ENCODE results near the gene GALNT7. TPM values are rescaled to one million over a fixed set of nuclear protein-coding genes. Genes with fewer than 3 reads are reported as not detected.

GALNT7 gene
- total RNA-seq, 1 donor from 2014 or later: 4.6 TPM

DNA sequence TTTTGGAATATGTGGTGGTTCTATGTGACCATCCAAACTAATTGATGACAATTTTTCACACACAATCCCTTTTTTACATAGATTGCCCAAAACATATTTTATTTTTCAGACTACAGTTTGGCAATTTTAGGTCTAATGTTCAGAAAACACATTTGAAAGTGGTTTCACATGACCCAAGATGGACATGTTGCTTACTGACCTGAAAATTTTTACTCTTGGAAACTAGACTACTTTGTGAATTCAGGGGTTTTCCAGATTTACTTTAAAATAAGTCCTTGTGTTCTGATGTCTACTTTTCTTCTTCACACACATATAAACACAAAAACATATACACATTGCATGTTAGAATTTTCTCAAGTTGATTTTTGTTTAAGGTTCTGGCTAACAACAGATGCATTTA, 86.0 kb downstream of the GALNT7 start:
- ATAC-seq: no peak
- no peak for DNase-seq
- intact Hi-C loops (cut with micrococcal nuclease): loop anchor here (5.0 kb wide), 2 partner anchors 227 to 242 kb away; no protein-coding TSS in a partner anchor

DNA sequence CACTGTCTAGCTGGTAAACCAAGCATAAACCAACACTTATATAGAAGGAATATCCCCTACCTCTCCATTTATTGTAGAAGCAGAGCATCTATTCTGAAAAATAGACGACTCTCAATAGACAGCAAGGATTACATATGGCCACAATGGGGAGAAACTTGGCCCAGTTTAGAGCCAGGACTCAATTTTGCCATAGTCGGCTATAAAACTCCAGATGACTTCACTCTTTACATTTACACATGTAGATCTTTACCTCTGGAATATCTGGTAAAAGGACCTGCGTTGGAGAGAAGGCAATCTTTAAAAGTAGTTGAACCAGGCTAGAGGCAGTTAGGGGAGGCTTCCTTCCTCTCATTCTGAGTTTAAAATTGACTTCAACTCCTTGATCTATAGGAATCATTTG, 88.2 kb downstream of the GALNT7 start:
- DNase-seq (no peak), ATAC-seq (no peak)
- intact Hi-C loops (cut with micrococcal nuclease): loop anchor here (5.0 kb wide), 2 partner anchors 230 to 245 kb away; no protein-coding TSS in a partner anchor

DNA sequence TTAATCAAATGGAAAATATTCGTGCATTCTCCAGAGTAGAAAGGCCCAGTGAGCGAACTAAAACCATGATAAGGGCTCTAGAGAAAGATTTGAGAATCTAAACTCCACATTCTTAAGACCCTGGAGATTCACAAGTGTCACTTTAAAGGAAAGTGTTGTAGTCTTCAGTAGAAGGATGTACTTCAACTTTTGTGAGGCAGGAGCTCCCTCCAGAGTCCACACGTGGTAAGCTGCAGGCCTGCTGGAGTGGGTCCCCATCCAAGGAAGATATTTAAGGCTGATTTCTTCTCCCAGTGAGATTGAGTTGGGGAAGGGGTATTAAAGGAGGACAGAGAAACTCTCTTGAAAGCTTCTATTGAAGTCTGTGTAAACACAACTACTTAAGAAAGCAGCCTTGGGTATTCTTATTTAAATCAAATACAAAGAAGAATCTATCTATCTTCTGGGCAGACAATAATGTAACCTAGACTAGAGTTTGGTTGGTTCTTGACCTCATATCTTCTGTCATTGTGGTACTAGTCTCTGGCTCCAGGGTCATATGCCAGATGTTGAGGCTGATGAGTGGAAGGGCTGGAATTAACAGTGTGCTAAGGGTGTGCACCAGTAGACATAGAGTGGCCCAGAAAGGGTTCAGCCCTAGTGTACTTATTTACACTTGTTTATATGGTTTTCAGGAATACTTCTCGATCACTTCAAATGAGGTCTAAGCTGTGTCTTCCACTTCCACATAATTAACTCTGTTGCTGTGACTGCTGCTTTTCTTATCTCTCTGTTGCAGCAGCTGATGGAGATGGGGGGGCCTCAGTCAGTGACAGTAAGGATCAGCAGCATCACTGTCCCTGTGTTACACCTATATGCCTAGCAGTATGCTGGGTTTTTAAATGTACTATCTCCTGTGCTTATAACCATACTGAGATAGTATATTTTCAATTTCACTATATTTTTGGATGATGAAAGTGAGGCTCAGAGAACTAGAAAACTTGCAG, 89.4 kb downstream of the GALNT7 start:
- intact Hi-C loops (cut with micrococcal nuclease): loop anchor here (5.0 kb wide), 2 partner anchors 231 to 246 kb away; no protein-coding TSS in a partner anchor
- ATAC-seq: peak; percentile 92
- DNase-seq: peak; percentile 62

DNA sequence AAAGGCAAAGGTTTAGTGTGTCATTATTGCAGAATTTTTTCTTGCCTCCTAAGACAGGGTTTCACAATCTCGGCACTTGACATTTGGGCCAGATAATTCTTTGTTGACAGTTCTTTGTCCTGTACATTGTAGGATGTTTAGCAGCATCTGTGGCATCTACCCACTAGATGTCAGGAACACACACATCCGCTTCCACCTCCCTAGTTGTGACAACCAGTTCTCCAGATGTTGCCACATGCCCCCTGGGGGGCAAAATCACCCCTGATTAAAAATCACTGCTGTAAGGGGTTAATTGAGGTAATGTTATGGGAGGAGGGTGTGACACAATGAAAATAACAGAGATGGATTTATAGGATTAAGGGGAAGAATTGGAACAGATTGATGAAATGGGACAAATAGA, 90.3 kb downstream of the GALNT7 start:
- intact Hi-C loops (cut with micrococcal nuclease): loop anchor here (5.0 kb wide), 2 partner anchors 232 to 247 kb away; no protein-coding TSS in a partner anchor
- no peak for ATAC-seq

DNA sequence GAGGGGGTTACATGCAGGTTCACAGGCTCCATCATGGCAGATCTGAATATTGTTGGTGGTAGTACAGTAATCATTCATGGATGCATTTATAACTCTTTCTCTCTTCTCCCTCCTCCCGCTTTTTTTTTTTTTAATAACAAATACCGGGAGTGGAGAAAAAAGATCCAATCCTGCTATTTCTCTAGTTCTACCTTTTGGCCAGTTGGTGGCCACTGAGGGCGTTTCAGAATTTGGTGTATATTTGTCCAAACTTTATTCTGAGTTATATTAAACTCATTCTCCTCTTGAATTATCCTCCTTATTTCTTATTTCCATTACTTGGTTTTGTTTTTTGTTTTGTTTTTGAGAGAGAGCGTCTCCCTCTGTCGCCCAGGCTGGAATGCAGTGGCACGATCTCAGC, 90.7 kb downstream of the GALNT7 start:
- intact Hi-C loops (cut with micrococcal nuclease): loop anchor here (5.0 kb wide), 2 partner anchors 232 to 247 kb away; no protein-coding TSS in a partner anchor
- ATAC-seq: no peak
- no peak for DNase-seq

More for the DNA sequence above, 90.3 kb downstream of the GALNT7 start:
- DNase-seq: no peak

DNA sequence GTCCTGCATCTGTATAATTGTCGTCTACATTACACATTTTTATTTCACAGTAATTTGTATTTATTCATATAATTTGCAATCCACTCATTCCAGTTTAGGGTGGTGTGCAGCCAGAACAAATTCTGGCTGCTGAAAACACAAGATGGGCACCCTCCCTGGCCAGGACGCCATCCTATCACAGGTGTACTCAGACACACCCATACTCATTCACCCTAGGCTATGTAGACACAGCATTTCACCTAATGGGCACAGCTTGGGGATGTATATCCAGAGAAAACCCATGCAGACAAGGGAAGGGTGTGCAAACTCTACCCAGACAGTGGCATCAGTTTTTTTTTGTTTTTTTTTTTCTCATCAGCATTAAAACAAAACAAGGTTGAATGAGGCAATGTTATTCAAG, 92.4 kb downstream of the GALNT7 start:
- no peak for DNase-seq
- no peak for ATAC-seq
- intact Hi-C loops (cut with micrococcal nuclease): no loop called here

DNA sequence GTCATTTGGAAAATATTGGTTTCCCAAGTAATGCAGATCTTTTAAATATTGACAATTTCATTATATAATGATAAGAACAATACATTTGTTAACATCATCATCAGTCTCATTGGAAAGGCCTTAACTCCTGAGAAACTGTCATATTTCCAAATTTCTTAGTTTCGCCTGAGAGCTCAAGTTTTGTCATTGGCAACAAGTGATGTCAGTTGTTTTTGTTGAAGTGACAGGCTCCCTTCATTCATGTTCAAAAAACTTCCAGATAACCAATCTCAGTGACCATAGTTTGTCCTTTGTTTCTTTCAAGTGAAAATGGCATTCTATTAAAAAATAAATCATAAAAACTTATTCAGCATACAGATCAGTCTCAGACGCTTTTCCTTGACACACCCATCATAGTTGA, 93.8 kb downstream of the GALNT7 start:
- DNase-seq (no peak), ATAC-seq (no peak)
- intact Hi-C loops (cut with micrococcal nuclease): no loop called here

DNA sequence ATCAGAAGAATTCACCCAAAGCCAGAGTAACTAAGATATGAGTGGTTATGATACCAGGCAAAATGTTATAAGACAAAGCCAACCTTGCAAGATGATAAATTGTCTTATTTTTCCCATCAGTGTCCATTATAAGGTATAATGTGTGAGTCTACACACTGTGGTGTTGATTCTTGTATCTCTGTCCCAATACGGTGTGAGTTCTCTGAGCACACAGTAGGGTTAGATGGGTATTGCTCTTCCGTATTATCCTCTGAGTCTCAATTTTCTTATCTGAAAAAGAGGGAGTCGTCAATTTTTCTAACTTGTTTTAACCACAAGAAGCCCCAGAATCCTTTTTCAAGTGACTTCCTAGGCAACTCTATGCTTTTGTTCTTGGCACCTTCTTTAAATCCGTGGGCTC, 95.6 kb downstream of the GALNT7 start:
- intact Hi-C loops (cut with micrococcal nuclease): no loop called here
- ATAC-seq (peak; percentile 27), DNase-seq (no peak)

DNA sequence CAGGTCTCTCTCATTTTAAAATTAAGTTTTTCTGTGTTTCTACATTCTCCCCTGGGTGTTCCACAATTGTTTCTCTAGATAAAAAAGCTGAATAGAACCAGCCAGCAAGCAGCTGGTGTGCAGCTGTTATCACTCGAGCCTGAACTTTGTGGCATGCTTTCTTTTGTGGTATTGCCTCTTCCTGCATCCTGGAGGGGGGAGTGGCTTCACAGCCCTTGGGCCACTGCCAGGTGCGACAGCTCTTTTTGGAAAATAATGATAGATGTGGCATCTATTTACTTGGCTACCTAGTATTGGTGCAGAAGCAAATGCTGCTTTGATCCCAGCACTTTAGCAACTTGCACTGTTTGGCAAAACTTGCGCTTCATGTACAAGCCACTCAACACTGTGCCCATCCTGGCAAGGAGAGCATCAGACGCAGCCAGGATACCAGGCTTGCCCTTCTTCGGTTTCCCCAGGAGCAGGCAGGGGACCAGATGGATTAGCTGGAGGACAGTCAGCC, 96.1 kb downstream of the GALNT7 start:
- peak; percentile 76 for DNase-seq
- intact Hi-C loops (cut with micrococcal nuclease): no loop called here
- ATAC-seq: peak; percentile 93

DNA sequence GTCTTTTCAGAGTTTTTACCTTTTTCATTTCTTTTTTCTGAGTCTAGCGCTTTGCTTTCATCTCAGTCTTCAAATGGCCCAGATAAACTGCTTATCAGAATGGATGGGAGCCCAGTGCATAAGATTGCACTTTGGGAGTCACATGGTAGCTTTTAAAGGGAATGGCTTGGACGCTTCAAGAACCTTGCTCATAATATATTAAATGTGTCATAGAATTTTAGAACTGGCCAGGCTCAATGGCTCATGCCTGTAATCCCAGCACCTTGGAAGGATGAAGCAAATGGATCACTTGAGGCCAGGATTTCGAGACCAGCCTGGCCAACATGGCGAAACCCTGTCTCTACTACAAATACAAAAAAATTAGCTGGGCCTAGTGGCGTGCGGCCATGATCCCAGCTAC, 97.1 kb downstream of the GALNT7 start:
- DNase-seq (no peak), ATAC-seq (no peak)
- intact Hi-C loops (cut with micrococcal nuclease): no loop called here

DNA sequence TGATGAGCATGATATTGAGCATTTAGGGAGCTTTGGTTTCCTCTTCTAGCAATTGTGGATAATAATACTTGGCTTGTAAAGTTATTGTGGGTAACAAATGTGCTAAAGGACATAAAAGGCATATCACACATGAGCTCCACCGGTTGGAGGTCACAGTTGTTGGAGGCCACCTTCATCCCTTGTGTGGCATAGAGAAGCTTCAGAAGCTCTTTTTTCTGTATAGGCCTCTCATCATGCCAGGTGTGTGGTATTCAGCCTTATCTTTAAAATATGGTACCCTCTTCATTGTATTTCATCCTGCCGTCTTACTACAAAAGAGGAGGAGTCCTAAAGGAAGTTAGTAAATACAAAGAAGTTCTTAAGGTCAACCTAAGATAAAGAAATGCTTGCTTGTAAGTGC, 99.1 kb downstream of the GALNT7 start:
- intact Hi-C loops (cut with micrococcal nuclease): no loop called here
- DNase-seq: no peak

DNA sequence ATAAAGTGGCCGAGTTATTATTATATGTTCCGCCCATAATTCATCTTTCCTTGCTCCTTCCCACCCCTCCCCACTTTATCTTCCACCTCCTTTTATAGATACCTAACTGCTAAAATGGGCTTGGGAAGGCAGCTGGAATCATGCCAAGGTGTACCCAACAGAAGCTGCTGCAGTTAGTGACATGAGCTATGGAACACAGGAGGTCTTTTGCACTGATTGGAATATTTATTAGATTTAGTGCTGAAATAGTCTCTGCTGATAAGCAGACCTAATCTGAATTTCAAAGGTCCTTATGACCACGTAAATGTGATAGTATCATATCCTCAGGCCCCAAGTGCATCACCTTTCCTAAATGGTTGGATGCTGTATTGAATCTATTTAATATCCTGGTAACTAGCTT, 100.7 kb downstream of the GALNT7 start:
- ATAC-seq (no peak), DNase-seq (no peak)
- intact Hi-C loops (cut with micrococcal nuclease): no loop called here

More for the DNA sequence above, 99.1 kb downstream of the GALNT7 start:
- ATAC-seq: no peak

DNA sequence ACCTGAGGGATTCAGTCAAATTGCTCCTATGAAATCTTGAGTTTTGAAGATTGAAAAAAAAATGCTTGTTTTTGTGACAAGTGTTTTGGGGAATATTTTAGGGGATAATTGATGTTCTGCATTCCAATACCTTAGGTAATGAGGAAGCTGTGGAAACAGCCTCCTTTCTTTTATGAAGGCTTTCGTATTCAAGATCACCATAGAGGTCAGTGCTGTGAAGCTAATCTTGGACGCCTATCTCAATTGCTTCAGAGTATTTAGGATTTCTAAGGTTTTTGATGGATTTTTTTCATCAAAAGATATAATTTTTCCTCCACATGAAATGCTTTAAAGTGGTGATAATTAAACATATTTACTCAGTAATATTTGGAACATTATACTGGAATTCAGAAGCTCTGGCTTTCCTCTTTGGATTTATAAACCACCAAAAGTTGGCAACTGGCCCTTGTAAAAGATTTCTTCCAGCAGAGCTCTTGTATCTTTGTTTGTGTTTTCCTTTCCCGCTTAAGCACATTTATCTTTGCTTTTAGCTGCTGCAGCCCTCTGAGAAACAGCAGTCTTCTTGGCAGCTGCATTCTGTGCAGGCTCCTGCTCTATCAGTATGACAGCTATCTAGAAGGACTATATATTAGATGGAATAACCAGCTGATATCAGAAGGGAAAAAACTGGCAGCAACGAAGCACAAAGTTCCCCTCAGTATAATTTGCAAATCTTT, 101.9 kb downstream of the GALNT7 start:
- intact Hi-C loops (cut with micrococcal nuclease): no loop called here
- ATAC-seq: peak; percentile 78

DNA sequence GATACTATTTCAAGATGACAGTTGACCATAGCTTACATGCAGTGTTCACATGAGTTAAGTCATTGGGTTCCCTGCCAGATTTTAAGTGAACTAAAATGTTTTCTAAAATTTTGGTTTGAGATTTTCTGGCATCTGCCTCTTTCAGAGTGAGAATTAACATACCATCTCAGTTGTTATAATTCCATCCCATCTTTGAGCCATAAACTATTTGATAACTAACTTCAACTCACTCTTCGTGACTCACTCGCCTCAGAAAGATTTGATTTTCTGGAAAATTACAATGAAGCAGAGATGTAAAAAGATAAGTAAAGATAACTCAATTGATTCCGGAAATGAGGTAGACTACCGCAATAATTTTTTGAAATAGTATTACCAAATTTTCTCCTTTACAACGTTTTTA, 103.7 kb downstream of the GALNT7 start:
- DNase-seq (no peak), ATAC-seq (no peak)
- intact Hi-C loops (cut with micrococcal nuclease): no loop called here

More for the DNA sequence above, 101.9 kb downstream of the GALNT7 start:
- DNase-seq: no peak

DNA sequence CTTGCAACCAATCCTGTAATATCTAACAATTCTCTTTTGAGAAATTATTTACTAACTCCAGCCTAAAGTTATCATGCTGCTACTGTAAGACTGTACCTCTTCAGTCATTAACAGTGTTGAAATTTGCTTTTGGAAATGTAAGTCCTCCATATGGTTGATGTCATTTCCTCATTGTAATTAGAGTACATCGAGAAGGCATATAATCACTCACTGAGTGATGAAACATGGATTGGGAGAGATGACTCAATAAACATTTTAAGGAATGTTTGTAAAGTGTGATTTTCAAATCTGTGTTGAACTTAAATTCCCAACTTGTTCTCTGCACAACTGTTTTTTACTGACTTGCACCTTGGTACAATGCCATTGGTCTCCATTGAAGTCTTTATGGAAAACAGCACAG, 104.4 kb downstream of the GALNT7 start:
- intact Hi-C loops (cut with micrococcal nuclease): no loop called here
- no peak for DNase-seq
- no peak for ATAC-seq

DNA sequence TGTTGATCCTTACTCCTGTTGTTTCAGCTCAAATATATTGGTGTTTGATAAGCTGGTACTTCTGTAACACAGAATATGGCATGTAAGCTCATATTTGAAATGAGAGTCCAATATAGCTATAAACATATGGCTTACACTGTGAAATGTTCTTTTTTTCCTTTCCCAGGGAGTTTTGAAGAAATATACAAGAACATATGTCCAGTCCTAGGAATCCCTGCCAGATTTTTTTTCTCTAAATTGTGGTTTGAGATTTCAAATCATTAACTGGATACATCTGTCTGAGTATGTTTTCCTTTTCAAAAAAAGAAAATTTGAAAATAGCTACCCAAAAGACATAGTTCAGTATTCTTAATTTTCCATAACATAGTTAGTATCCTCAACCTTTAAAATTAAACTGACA, 105.3 kb downstream of the GALNT7 start:
- ATAC-seq: no peak
- intact Hi-C loops (cut with micrococcal nuclease): no loop called here

DNA sequence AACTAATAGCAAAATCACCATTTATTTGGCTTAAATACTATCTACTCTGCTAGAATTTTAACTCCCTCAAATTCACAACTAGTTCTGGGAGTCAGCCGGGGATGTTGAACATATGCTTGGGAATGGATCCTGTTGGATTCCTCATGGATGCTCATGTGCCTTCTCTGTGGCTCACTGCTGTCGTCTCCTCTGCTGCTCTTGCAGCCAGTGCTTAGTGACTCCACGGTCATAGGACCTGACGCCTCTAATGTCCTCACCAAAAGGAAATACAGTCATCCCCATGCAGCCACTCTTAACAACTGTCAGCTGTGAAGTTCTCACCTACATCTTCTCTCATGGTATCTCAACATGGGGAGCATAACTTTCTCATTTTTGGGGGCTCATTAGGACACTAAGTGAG, 106.1 kb downstream of the GALNT7 start:
- intact Hi-C loops (cut with micrococcal nuclease): no loop called here
- ATAC-seq: no peak

More for the DNA sequence above, 105.3 kb downstream of the GALNT7 start:
- no peak for DNase-seq

DNA sequence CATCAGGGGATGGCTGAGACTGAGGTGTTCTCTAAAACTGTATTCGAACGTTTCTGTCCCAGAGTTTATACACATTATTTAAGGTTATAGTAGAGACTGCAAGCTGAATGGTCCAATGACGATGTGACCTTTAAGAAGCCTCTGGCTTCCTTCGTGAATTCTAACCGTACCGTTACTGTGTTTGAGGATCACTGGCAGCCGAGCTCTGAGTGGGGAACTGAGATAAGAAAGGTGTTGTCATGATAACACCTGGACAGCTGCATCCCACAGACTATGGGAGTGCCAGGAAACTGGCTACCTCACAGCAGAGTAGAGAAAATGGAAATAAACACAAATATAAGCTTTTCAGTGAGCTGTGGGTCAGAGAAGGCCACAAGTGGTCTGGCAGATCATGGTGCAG, 106.5 kb downstream of the GALNT7 start:
- intact Hi-C loops (cut with micrococcal nuclease): no loop called here
- no peak for DNase-seq
- no peak for ATAC-seq

More for the DNA sequence above, 106.1 kb downstream of the GALNT7 start:
- DNase-seq: no peak

DNA sequence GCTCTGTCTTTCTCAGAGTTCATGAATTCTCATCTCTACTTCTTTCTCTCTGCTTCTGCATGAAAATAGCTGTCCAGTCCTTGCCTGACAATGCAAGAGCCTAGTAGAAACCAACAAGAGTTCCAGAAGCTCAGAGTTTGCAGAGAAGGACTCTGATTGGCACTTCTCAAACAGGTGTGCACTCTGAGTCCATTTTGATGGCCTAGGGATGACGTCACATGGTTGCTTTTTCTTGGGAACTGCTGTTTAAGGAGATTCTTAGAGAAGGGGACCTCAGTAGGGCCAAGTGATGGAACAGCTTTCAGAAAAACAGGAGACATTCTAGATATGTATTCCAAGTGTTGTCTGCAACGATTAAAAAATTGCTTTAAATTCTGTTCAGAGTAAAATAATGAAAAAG, 108.7 kb downstream of the GALNT7 start:
- DNase-seq: no peak
- no peak for ATAC-seq
- intact Hi-C loops (cut with micrococcal nuclease): no loop called here

DNA sequence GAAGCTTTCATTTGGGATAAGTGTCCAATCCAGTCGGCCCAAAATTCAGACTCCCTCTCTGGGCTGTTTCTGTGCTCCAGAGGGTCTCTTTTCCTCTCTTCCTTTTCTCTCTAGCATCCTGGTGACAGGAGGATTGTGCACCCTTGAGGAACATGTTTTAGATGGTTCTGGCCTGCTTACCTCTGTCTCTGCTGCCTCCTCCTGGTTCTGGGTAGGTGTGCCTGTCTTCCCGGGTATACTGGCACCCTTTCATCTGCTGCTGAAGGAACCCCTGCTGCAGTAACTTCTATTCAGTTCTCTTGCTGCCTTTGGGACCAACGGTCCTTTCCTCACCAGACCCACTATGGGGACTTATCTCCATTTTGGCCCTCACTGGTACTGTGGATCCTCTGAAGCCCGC, 112.4 kb downstream of the GALNT7 start:
- intact Hi-C loops (cut with micrococcal nuclease): no loop called here
- no peak for ATAC-seq

More for the DNA sequence above, 112.4 kb downstream of the GALNT7 start:
- no peak for DNase-seq

Data from left ventricle myocardium superior (tissue), 1 donor.